ENCODE measurements around the gene ABCA6.

Gene ABCA6

GRCh38 chr17:69111794-69112193 lies 29.9 kb downstream of the ABCA6 start:
- H3K9ac ChIP-seq (ENCODE audit: insufficient read length, low read depth): no peak overlapping the region
- DNase-seq (ENCODE audit: low read depth, low spot score): no peak
- H3K4me3 ChIP-seq (ENCODE audit: insufficient read length, low read depth): no peak overlapping the region
- H3K4me1 ChIP-seq (ENCODE audit: insufficient read depth, insufficient read length): no peaks in the 10 kb centered on the region
- H3K9me3 ChIP-seq (ENCODE audit: insufficient read depth, low read length): no peaks in the 10 kb centered on the region
- no peaks in the 10 kb centered on the region for H3K36me3 ChIP-seq (ENCODE audit: insufficient read depth, insufficient read length, low read length)
- H3K27me3 ChIP-seq (ENCODE audit: insufficient read depth, insufficient read length): no peaks in the 10 kb centered on the region
- TF ChIP-seq YY1 (IDR thresholded peaks at IDR 0.05; ENCODE audit: insufficient read depth, insufficient read length) (no peak), SUZ12 (IDR thresholded peaks at IDR 0.05; ENCODE audit: extremely low read depth, insufficient read depth, insufficient read length) (no peak), ZNF274 (IDR thresholded peaks at IDR 0.05; ENCODE audit: low read depth, low read length) (no peak)

GRCh38 chr17:69105907-69106730 lies 35.6 kb downstream of the ABCA6 start:
- no peaks in the 10 kb centered on the region for H3K4me1 ChIP-seq (ENCODE audit: insufficient read depth, insufficient read length)
- no peak overlapping the region for H3K9ac ChIP-seq (ENCODE audit: insufficient read length, low read depth)
- no peaks in the 10 kb centered on the region for H3K27me3 ChIP-seq (ENCODE audit: insufficient read depth, insufficient read length)
- H3K36me3 ChIP-seq (ENCODE audit: insufficient read depth, insufficient read length, low read length): no peaks in the 10 kb centered on the region
- H3K9me3 ChIP-seq (ENCODE audit: insufficient read depth, low read length): no peaks in the 10 kb centered on the region
- TF ChIP-seq ZNF274 (IDR thresholded peaks at IDR 0.05; ENCODE audit: low read depth, low read length) (no peak), YY1 (IDR thresholded peaks at IDR 0.05; ENCODE audit: insufficient read depth, insufficient read length) (no peak), SUZ12 (IDR thresholded peaks at IDR 0.05; ENCODE audit: extremely low read depth, insufficient read depth, insufficient read length) (no peak)
- no peak for DNase-seq (ENCODE audit: low read depth, low spot score)
- H3K4me3 ChIP-seq (ENCODE audit: insufficient read length, low read depth): no peak overlapping the region

- no peaks in the 10 kb centered on the region for H3K4me1 ChIP-seq (ENCODE audit: insufficient read depth, insufficient read length)
- H3K27me3 ChIP-seq (ENCODE audit: insufficient read depth, insufficient read length): no peaks in the 10 kb centered on the region
- no peaks in the 10 kb centered on the region for H3K36me3 ChIP-seq (ENCODE audit: insufficient read depth, insufficient read length, low read length)
- no peak for DNase-seq (ENCODE audit: low read depth, low spot score)
- no peaks in the 10 kb centered on the region for H3K9me3 ChIP-seq (ENCODE audit: insufficient read depth, low read length)
- H3K4me3 ChIP-seq (ENCODE audit: insufficient read length, low read depth): no peak overlapping the region
- no peak for TF ChIP-seq YY1 (IDR thresholded peaks at IDR 0.05; ENCODE audit: insufficient read depth, insufficient read length)
- no peak for TF ChIP-seq SUZ12 (IDR thresholded peaks at IDR 0.05; ENCODE audit: extremely low read depth, insufficient read depth, insufficient read length)
- no peak for TF ChIP-seq ZNF274 (IDR thresholded peaks at IDR 0.05; ENCODE audit: low read depth, low read length)
- no peak overlapping the region for H3K9ac ChIP-seq (ENCODE audit: insufficient read length, low read depth)
Observed at GRCh38 chr17:69103557-69104233, 38.0 kb downstream of the ABCA6 start.

- TF ChIP-seq SUZ12 (IDR thresholded peaks at IDR 0.05; ENCODE audit: extremely low read depth, insufficient read depth, insufficient read length): no peak
- TF ChIP-seq ZNF274 (IDR thresholded peaks at IDR 0.05; ENCODE audit: low read depth, low read length): no peak
- no peak for TF ChIP-seq YY1 (IDR thresholded peaks at IDR 0.05; ENCODE audit: insufficient read depth, insufficient read length)
- H3K4me3 ChIP-seq (ENCODE audit: insufficient read length, low read depth): no peak overlapping the region
Observed at GRCh38 chr17:69098625-69099024, 43.1 kb downstream of the ABCA6 start.

GRCh38 chr17:69096541-69096940 lies 45.2 kb downstream of the ABCA6 start:
- H3K27me3 ChIP-seq (ENCODE audit: insufficient read depth, insufficient read length): no peaks in the 10 kb centered on the region
- no peaks in the 10 kb centered on the region for H3K9me3 ChIP-seq (ENCODE audit: insufficient read depth, low read length)
- H3K4me3 ChIP-seq (ENCODE audit: insufficient read length, low read depth): no peak overlapping the region
- no peak overlapping the region for H3K9ac ChIP-seq (ENCODE audit: insufficient read length, low read depth)
- H3K4me1 ChIP-seq (ENCODE audit: insufficient read depth, insufficient read length): no peaks in the 10 kb centered on the region
- DNase-seq (ENCODE audit: low read depth, low spot score): no peak
- TF ChIP-seq SUZ12 (IDR thresholded peaks at IDR 0.05; ENCODE audit: extremely low read depth, insufficient read depth, insufficient read length): no peak
- no peak for TF ChIP-seq YY1 (IDR thresholded peaks at IDR 0.05; ENCODE audit: insufficient read depth, insufficient read length)
- no peak for TF ChIP-seq ZNF274 (IDR thresholded peaks at IDR 0.05; ENCODE audit: low read depth, low read length)
- H3K36me3 ChIP-seq (ENCODE audit: insufficient read depth, insufficient read length, low read length): no peaks in the 10 kb centered on the region

More at GRCh38 chr17:69098625-69099024, 43.1 kb downstream of the ABCA6 start:
- H3K27me3 ChIP-seq (ENCODE audit: insufficient read depth, insufficient read length): no peaks in the 10 kb centered on the region
- no peaks in the 10 kb centered on the region for H3K36me3 ChIP-seq (ENCODE audit: insufficient read depth, insufficient read length, low read length)
- no peaks in the 10 kb centered on the region for H3K9me3 ChIP-seq (ENCODE audit: insufficient read depth, low read length)
- DNase-seq (ENCODE audit: low read depth, low spot score): no peak
- H3K4me1 ChIP-seq (ENCODE audit: insufficient read depth, insufficient read length): no peaks in the 10 kb centered on the region
- H3K9ac ChIP-seq (ENCODE audit: insufficient read length, low read depth): no peak overlapping the region

GRCh38 chr17:69093995-69094394 lies 47.7 kb downstream of the ABCA6 start:
- no peaks in the 10 kb centered on the region for H3K27me3 ChIP-seq (ENCODE audit: insufficient read depth, insufficient read length)

GRCh38 chr17:69093279-69093789 lies 48.4 kb downstream of the ABCA6 start:
- DNase-seq (ENCODE audit: low read depth, low spot score): no peak
- Histone ChIP-seq H3K9ac (ENCODE audit: insufficient read length, low read depth) (no peak overlapping the region), H3K4me3 (ENCODE audit: insufficient read length, low read depth) (no peak overlapping the region), H3K9me3 (ENCODE audit: insufficient read depth, low read length) (no peaks in the 10 kb centered on the region), H3K27me3 (ENCODE audit: insufficient read depth, insufficient read length) (no peaks in the 10 kb centered on the region), H3K36me3 (ENCODE audit: insufficient read depth, insufficient read length, low read length) (no peaks in the 10 kb centered on the region), H3K4me1 (ENCODE audit: insufficient read depth, insufficient read length) (no peaks in the 10 kb centered on the region)
- TF ChIP-seq SUZ12 (IDR thresholded peaks at IDR 0.05; ENCODE audit: extremely low read depth, insufficient read depth, insufficient read length): no peak
- TF ChIP-seq ZNF274 (IDR thresholded peaks at IDR 0.05; ENCODE audit: low read depth, low read length): no peak
- TF ChIP-seq YY1 (IDR thresholded peaks at IDR 0.05; ENCODE audit: insufficient read depth, insufficient read length): no peak

More at GRCh38 chr17:69093995-69094394, 47.7 kb downstream of the ABCA6 start:
- Histone ChIP-seq H3K4me1 (ENCODE audit: insufficient read depth, insufficient read length) (no peaks in the 10 kb centered on the region), H3K4me3 (ENCODE audit: insufficient read length, low read depth) (no peak overlapping the region), H3K36me3 (ENCODE audit: insufficient read depth, insufficient read length, low read length) (no peaks in the 10 kb centered on the region), H3K9ac (ENCODE audit: insufficient read length, low read depth) (no peak overlapping the region), H3K9me3 (ENCODE audit: insufficient read depth, low read length) (no peaks in the 10 kb centered on the region)
- no peak for DNase-seq (ENCODE audit: low read depth, low spot score)
- no peak for TF ChIP-seq YY1 (IDR thresholded peaks at IDR 0.05; ENCODE audit: insufficient read depth, insufficient read length)
- TF ChIP-seq SUZ12 (IDR thresholded peaks at IDR 0.05; ENCODE audit: extremely low read depth, insufficient read depth, insufficient read length): no peak
